ENCODE measurements around the gene CENPT. TPM values are rescaled to one million over a fixed set of nuclear protein-coding genes. Genes with fewer than 3 reads are reported as not detected.

CENPT gene
- total and polyA plus RNA-seq, 10 of the 15 experiments (the other 5 are each of a cell fraction or from before 2014, with no cell fraction given) = 1.1 to 45.7 (median 24.5) TPM

- in situ Hi-C loops (cut with MboI) = loop anchor here (5.0 kb wide), 1 partner anchor 165 kb away; no protein-coding TSS in a partner anchor
- no peak overlapping the region for H3K27ac ChIP-seq (ENCODE audit: control insufficient read depth, insufficient read depth)
- ATAC-seq (no peak), FAIRE-seq (no peak), DNase-seq (ENCODE audit: low read depth, low spot score) (no peak)
- H3K4me3 ChIP-seq = no peak overlapping the region
- CTCF ChIA-PET = no interaction called here
- H4K20me1 ChIP-seq (ENCODE audit: control insufficient read depth, insufficient read depth) = peaks cover 4% of the 10 kb centered on the region
- H3K9me3 ChIP-seq (replicated peaks; ENCODE audit: control insufficient read depth, insufficient read depth, low read length) = no peaks in the 10 kb centered on the region
- no peak overlapping the region for H3K9ac ChIP-seq (ENCODE audit: control insufficient read depth, insufficient read depth, low read length)
- intact Hi-C loops (cut with micrococcal nuclease; ENCODE audit: unreplicated experiment) = no loop called here
- SMC1A ChIA-PET (ENCODE audit: uncharacterized antibody, unreplicated experiment) = no interaction called here
- no TSS peak for BruUV-seq (replicated peaks)
- 95% methylated on average over 11 of the region's 11 CpGs for WGBS (ENCODE audit: insufficient coverage, insufficient replicate concordance, low lambda C conversion rate, missing lambda C conversion rate)
- RAD21 ChIA-PET (ENCODE audit: unreplicated experiment) = no interaction called here
- TF ChIP-seq BCLAF1 (IDR thresholded peaks at IDR 0.05) = no peak
- TF ChIP-seq RAD21 (IDR thresholded peaks at IDR 0.05; ENCODE audit: insufficient read depth, low read depth, low read length) = no peak
- no peak for TF ChIP-seq FOXK2 (IDR thresholded peaks at IDR 0.05)
- TF ChIP-seq HDAC2 (IDR thresholded peaks at IDR 0.05) = no peak
- TF ChIP-seq POLR2AphosphoS5 (IDR thresholded peaks at IDR 0.05; ENCODE audit: low read length) = no peak
- no peak for TF ChIP-seq NFYA (IDR thresholded peaks at IDR 0.05; ENCODE audit: borderline replicate concordance, low read depth, low read length)
- TF ChIP-seq ATF7 (IDR thresholded peaks at IDR 0.05; ENCODE audit: low read depth) = no peak
- TF ChIP-seq EGR1 (IDR thresholded peaks at IDR 0.05; ENCODE audit: borderline replicate concordance in 1 of 2, low read depth in 2 of 2, low read length in 2 of 2) = no peak
- no peak for TF ChIP-seq SMAD5 (IDR thresholded peaks at IDR 0.05; ENCODE audit: low read depth)
- no peak for TF ChIP-seq MAX (IDR thresholded peaks at IDR 0.05; ENCODE audit: low read depth, low read length)
- no peak for TF ChIP-seq KDM1A (IDR thresholded peaks at IDR 0.05; ENCODE audit: borderline replicate concordance)
- peaks cover 12 to 44% of the 10 kb centered on the region in 2 experiments; a peak in 3 of 4 replicates for H3K36me3 ChIP-seq (ENCODE audit: control insufficient read depth in 2 of 2, insufficient read depth in 2 of 2, low read length in 1 of 2)
- no peak overlapping the region for H3K4me2 ChIP-seq (ENCODE audit: control insufficient read depth, insufficient read depth)
- POLR2A ChIA-PET = no interaction called here
- no peaks in the 10 kb centered on the region for H3K27me3 ChIP-seq (replicated peaks in 1 of 2; ENCODE audit: control insufficient read depth in 2 of 2, insufficient read depth in 2 of 2, low read length in 1 of 2)
- peaks cover 10% of the 10 kb centered on the region for H3K4me1 ChIP-seq (ENCODE audit: control insufficient read depth, insufficient read depth, low read length)
- H3K79me2 ChIP-seq (ENCODE audit: control insufficient read depth, insufficient read depth, low read length) = peaks cover 28% of the 10 kb centered on the region
- H2AFZ ChIP-seq (ENCODE audit: control insufficient read depth, low read depth, low read length) = no peak overlapping the region
Observed at GRCh38 chr16:67877064-67877463, 29.6 kb upstream of the CENPT start.

Data from GM12878 (cell line).